ENCODE measurements around the gene NRIP1.

NRIP1 gene

GRCh38 chr21:15079269-15079668 lies 14.5 kb upstream of the NRIP1 start:
- no peak overlapping the region for H3K23ac ChIP-seq (ENCODE audit: low read length in 2 of 2)
- H2AFZ ChIP-seq (ENCODE audit: low read depth, low read length) = no peak overlapping the region
- H2BK12ac ChIP-seq (ENCODE audit: low read length in 2 of 2) = no peak overlapping the region
- no peak overlapping the region for H3K18ac ChIP-seq (ENCODE audit: low read depth in 1 of 2, low read length in 2 of 2)
- H4K91ac ChIP-seq (ENCODE audit: low read length) = no peak overlapping the region
- H3K9ac ChIP-seq (ENCODE audit: low read length) = no peak overlapping the region
- H2BK15ac ChIP-seq (ENCODE audit: low read depth, poor library complexity, severe bottlenecking) = no peak overlapping the region
- H3K79me1 ChIP-seq (replicated peaks; ENCODE audit: low read length, poor library complexity, severe bottlenecking) = no peaks in the 10 kb centered on the region
- no peak overlapping the region for H2BK120ac ChIP-seq (ENCODE audit: low read depth, low read length)
- no peak overlapping the region for H3K4me2 ChIP-seq (ENCODE audit: low read length, poor library complexity, severe bottlenecking)
- no peak overlapping the region for H3K14ac ChIP-seq (ENCODE audit: low read length in 2 of 2)
- H2BK5ac ChIP-seq (ENCODE audit: low read depth, low read length, poor library complexity, severe bottlenecking) = no peak overlapping the region
- no peak for DNase-seq
- WGBS = 82% methylated on average over 6 of the region's 10 CpGs
- H3K9me3 ChIP-seq (ENCODE audit: control insufficient read depth, low read length) = no peaks in the 10 kb centered on the region
- H3K4me1 ChIP-seq (ENCODE audit: control insufficient read depth, insufficient read depth, low read depth, low read length) = peaks cover 3% of the 10 kb centered on the region
- no peak overlapping the region for H3K4me3 ChIP-seq (ENCODE audit: insufficient read depth in 1 of 2, low read depth in 1 of 2, low read length in 2 of 2)
- no peaks in the 10 kb centered on the region for H3K36me3 ChIP-seq (ENCODE audit: control insufficient read depth in 1 of 2, insufficient read depth in 2 of 2, low read depth in 1 of 2, low read length in 2 of 2)
- no peak overlapping the region for H2AK5ac ChIP-seq (ENCODE audit: low read length, severe bottlenecking)
- no peak overlapping the region for H4K8ac ChIP-seq (ENCODE audit: low read length)
- no peaks in the 10 kb centered on the region for H3K27me3 ChIP-seq (ENCODE audit: control insufficient read depth in 1 of 2, insufficient read depth in 1 of 2, low read length in 2 of 2)
- H3K27ac ChIP-seq (ENCODE audit: low read length, poor library complexity, severe bottlenecking) = no peak overlapping the region
- no peak overlapping the region for H3K4ac ChIP-seq (ENCODE audit: low read depth in 1 of 2, low read length in 2 of 2)

- no peaks in the 10 kb centered on the region for H3K27me3 ChIP-seq (ENCODE audit: control insufficient read depth in 1 of 2, insufficient read depth in 1 of 2, low read length in 2 of 2)
- H2BK15ac ChIP-seq (ENCODE audit: low read depth, poor library complexity, severe bottlenecking) = no peak overlapping the region
- no peak overlapping the region for H3K27ac ChIP-seq (ENCODE audit: low read length, poor library complexity, severe bottlenecking)
- H3K4me3 ChIP-seq (ENCODE audit: insufficient read depth in 1 of 2, low read depth in 1 of 2, low read length in 2 of 2) = no peak overlapping the region
- H2BK120ac ChIP-seq (ENCODE audit: low read depth, low read length) = no peak overlapping the region
- WGBS = 100% methylated on average over 1 of the region's 2 CpGs
- no peak overlapping the region for H3K14ac ChIP-seq (ENCODE audit: low read length in 2 of 2)
- no peak overlapping the region for H2BK5ac ChIP-seq (ENCODE audit: low read depth, low read length, poor library complexity, severe bottlenecking)
- H3K9ac ChIP-seq (ENCODE audit: low read length) = no peak overlapping the region
- no peak overlapping the region for H2BK12ac ChIP-seq (ENCODE audit: low read length in 2 of 2)
- no peak overlapping the region for H2AFZ ChIP-seq (ENCODE audit: low read depth, low read length)
- H3K4me1 ChIP-seq (ENCODE audit: control insufficient read depth, insufficient read depth, low read depth, low read length) = peaks cover 3% of the 10 kb centered on the region
- no peaks in the 10 kb centered on the region for H3K79me1 ChIP-seq (replicated peaks; ENCODE audit: low read length, poor library complexity, severe bottlenecking)
- no peak overlapping the region for H3K23ac ChIP-seq (ENCODE audit: low read length in 2 of 2)
- H4K8ac ChIP-seq (ENCODE audit: low read length) = no peak overlapping the region
- no peak overlapping the region for H3K18ac ChIP-seq (ENCODE audit: low read depth in 1 of 2, low read length in 2 of 2)
- H4K91ac ChIP-seq (ENCODE audit: low read length) = no peak overlapping the region
- no peaks in the 10 kb centered on the region for H3K9me3 ChIP-seq (ENCODE audit: control insufficient read depth, low read length)
- H3K4ac ChIP-seq (ENCODE audit: low read depth in 1 of 2, low read length in 2 of 2) = no peak overlapping the region
- no peak overlapping the region for H2AK5ac ChIP-seq (ENCODE audit: low read length, severe bottlenecking)
- H3K4me2 ChIP-seq (ENCODE audit: low read length, poor library complexity, severe bottlenecking) = no peak overlapping the region
- H3K36me3 ChIP-seq (ENCODE audit: control insufficient read depth in 1 of 2, insufficient read depth in 2 of 2, low read depth in 1 of 2, low read length in 2 of 2) = no peaks in the 10 kb centered on the region
- DNase-seq = no peak
Observed at GRCh38 chr21:15078180-15078579, 13.4 kb upstream of the NRIP1 start.

GRCh38 chr21:15077529-15078145 lies 12.8 kb upstream of the NRIP1 start:
- Histone ChIP-seq H3K4me3 (ENCODE audit: insufficient read depth in 1 of 2, low read depth in 1 of 2, low read length in 2 of 2) (no peak overlapping the region), H3K23ac (ENCODE audit: low read length in 2 of 2) (no peak overlapping the region), H3K18ac (ENCODE audit: low read depth in 1 of 2, low read length in 2 of 2) (no peak overlapping the region), H2AFZ (ENCODE audit: low read depth, low read length) (no peak overlapping the region), H2AK5ac (ENCODE audit: low read length, severe bottlenecking) (no peak overlapping the region), H2BK12ac (ENCODE audit: low read length in 2 of 2) (no peak overlapping the region), H3K4me2 (ENCODE audit: low read length, poor library complexity, severe bottlenecking) (no peak overlapping the region), H3K27me3 (ENCODE audit: control insufficient read depth in 1 of 2, insufficient read depth in 1 of 2, low read length in 2 of 2) (no peaks in the 10 kb centered on the region), H3K9ac (ENCODE audit: low read length) (no peak overlapping the region), H2BK15ac (ENCODE audit: low read depth, poor library complexity, severe bottlenecking) (no peak overlapping the region), H3K14ac (ENCODE audit: low read length in 2 of 2) (no peak overlapping the region), H4K91ac (ENCODE audit: low read length) (no peak overlapping the region), H3K9me3 (ENCODE audit: control insufficient read depth, low read length) (no peaks in the 10 kb centered on the region), H3K4me1 (ENCODE audit: control insufficient read depth, insufficient read depth, low read depth, low read length) (peaks cover 3% of the 10 kb centered on the region), H3K79me1 (replicated peaks; ENCODE audit: low read length, poor library complexity, severe bottlenecking) (no peaks in the 10 kb centered on the region), H2BK5ac (ENCODE audit: low read depth, low read length, poor library complexity, severe bottlenecking) (no peak overlapping the region), H2BK120ac (ENCODE audit: low read depth, low read length) (no peak overlapping the region), H3K36me3 (ENCODE audit: control insufficient read depth in 1 of 2, insufficient read depth in 2 of 2, low read depth in 1 of 2, low read length in 2 of 2) (no peaks in the 10 kb centered on the region), H3K4ac (ENCODE audit: low read depth in 1 of 2, low read length in 2 of 2) (no peak overlapping the region), H3K27ac (ENCODE audit: low read length, poor library complexity, severe bottlenecking) (no peak overlapping the region), H4K8ac (ENCODE audit: low read length) (no peak overlapping the region)
- 90% methylated on average over 3 of the region's 4 CpGs for WGBS
- DNase-seq = no peak

DNA sequence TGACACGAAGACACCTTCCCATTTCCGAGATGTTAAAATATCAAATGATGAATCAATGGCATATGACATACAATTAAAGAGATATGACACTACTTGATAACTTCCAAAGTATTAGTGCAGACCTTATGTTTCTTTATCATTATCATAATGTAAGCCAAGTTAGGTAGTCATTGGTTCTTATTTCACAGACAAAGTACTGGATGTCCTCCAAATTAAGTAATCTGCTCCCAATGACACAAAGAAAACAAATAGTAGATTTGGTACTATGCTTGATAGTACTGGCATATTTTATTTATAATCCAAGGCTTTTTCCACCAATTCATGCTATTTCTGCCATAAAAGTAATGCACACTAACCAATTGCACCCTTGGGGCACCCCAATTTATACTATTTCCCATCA lies 11.9 kb upstream of the NRIP1 start:
- Histone ChIP-seq H3K18ac (ENCODE audit: low read depth in 1 of 2, low read length in 2 of 2) (no peak overlapping the region), H3K23ac (ENCODE audit: low read length in 2 of 2) (no peak overlapping the region), H2AFZ (ENCODE audit: low read depth, low read length) (no peak overlapping the region), H2AK5ac (ENCODE audit: low read length, severe bottlenecking) (no peak overlapping the region), H3K36me3 (ENCODE audit: control insufficient read depth in 1 of 2, insufficient read depth in 2 of 2, low read depth in 1 of 2, low read length in 2 of 2) (no peaks in the 10 kb centered on the region), H2BK5ac (ENCODE audit: low read depth, low read length, poor library complexity, severe bottlenecking) (no peak overlapping the region), H3K27me3 (ENCODE audit: control insufficient read depth in 1 of 2, insufficient read depth in 1 of 2, low read length in 2 of 2) (no peaks in the 10 kb centered on the region), H3K27ac (ENCODE audit: low read length, poor library complexity, severe bottlenecking) (no peak overlapping the region), H3K4me3 (ENCODE audit: insufficient read depth in 1 of 2, low read depth in 1 of 2, low read length in 2 of 2) (no peak overlapping the region), H3K79me1 (replicated peaks; ENCODE audit: low read length, poor library complexity, severe bottlenecking) (no peaks in the 10 kb centered on the region), H3K4me1 (ENCODE audit: control insufficient read depth, insufficient read depth, low read depth, low read length) (peaks cover 3% of the 10 kb centered on the region), H3K4ac (ENCODE audit: low read depth in 1 of 2, low read length in 2 of 2) (no peak overlapping the region), H2BK15ac (ENCODE audit: low read depth, poor library complexity, severe bottlenecking) (no peak overlapping the region), H2BK120ac (ENCODE audit: low read depth, low read length) (no peak overlapping the region), H2BK12ac (ENCODE audit: low read length in 2 of 2) (no peak overlapping the region), H4K8ac (ENCODE audit: low read length) (no peak overlapping the region), H3K9ac (ENCODE audit: low read length) (no peak overlapping the region), H4K91ac (ENCODE audit: low read length) (no peak overlapping the region), H3K14ac (ENCODE audit: low read length in 2 of 2) (no peak overlapping the region), H3K9me3 (ENCODE audit: control insufficient read depth, low read length) (no peaks in the 10 kb centered on the region), H3K4me2 (ENCODE audit: low read length, poor library complexity, severe bottlenecking) (no peak overlapping the region)
- DNase-seq = no peak
- WGBS = no CpG with 5 or more reads among the region's 2 CpGs

Measured in mesenchymal stem cell (in vitro differentiated cells and primary cell).